Lower leg skin (tissue), 3 donors: ENCODE data around the gene PLK4.

ENCODE experiments used
- POLR2A ChIP-seq, 2 donors: fragments of 450-650 bp; IDR thresholded peaks; one replicate each; pipeline ENCODE4 v1.6.1; 2016 to 2017; ENCODE audit warnings: antibody characterized with exemption in 2 of 2, mild to moderate bottlenecking in 1 of 2, moderate library complexity in 1 of 2
- TF ChIP-seq, protein P1 (sequence below), 3 donors: fragments of 450-650 bp; IDR thresholded peaks; one replicate each; pipeline ENCODE4 v1.5.1; 2016; ENCODE audit warnings: antibody characterized with exemption in 3 of 3, mild to moderate bottlenecking in 3 of 3, moderate library complexity in 2 of 3

DNA sequence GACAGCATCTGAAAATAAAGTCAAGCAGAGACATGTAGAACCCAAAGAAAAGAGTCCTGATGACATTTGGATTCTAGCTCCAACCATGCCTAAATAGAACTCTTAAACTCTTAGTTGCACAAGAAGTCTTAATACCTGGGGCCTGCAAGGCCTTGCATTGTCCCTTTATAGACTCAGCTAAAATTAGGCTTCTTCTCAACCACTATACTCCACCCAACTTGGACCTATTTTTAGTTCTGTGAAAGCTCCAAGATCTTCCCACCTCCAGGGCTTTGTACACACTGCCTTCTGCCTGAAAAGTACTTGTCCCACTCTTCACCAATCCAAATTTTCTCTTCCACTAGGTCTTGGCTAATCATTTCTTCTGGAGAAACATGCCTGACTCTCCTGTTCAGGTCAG, 36.5 kb downstream of the PLK4 start:
- TF ChIP-seq, protein P1, sequence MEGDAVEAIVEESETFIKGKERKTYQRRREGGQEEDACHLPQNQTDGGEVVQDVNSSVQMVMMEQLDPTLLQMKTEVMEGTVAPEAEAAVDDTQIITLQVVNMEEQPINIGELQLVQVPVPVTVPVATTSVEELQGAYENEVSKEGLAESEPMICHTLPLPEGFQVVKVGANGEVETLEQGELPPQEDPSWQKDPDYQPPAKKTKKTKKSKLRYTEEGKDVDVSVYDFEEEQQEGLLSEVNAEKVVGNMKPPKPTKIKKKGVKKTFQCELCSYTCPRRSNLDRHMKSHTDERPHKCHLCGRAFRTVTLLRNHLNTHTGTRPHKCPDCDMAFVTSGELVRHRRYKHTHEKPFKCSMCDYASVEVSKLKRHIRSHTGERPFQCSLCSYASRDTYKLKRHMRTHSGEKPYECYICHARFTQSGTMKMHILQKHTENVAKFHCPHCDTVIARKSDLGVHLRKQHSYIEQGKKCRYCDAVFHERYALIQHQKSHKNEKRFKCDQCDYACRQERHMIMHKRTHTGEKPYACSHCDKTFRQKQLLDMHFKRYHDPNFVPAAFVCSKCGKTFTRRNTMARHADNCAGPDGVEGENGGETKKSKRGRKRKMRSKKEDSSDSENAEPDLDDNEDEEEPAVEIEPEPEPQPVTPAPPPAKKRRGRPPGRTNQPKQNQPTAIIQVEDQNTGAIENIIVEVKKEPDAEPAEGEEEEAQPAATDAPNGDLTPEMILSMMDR (IDR thresholded peaks at IDR 0.05), result no peak
- no peak for TF ChIP-seq POLR2A (IDR thresholded peaks at IDR 0.05)
